Astrocyte (in vitro differentiated cells and primary cell): ENCODE results near the gene ZFAND4.

ENCODE experiments used
- CTCF ChIP-seq: IDR thresholded peaks from 2 replicates; pipeline ENCODE4 v1.5.1; 2011; ENCODE audit warnings: low read depth, mild to moderate bottlenecking, inconsistent platforms, low read length, moderate library complexity; ENCODE audit not compliant: insufficient read depth
- EZH2 ChIP-seq: IDR thresholded peaks from 2 replicates; pipeline ENCODE4 v1.6.1; 2012; ENCODE audit warnings: mild to moderate bottlenecking, low read length, inconsistent platforms; ENCODE audit not compliant: insufficient read depth

DNA sequence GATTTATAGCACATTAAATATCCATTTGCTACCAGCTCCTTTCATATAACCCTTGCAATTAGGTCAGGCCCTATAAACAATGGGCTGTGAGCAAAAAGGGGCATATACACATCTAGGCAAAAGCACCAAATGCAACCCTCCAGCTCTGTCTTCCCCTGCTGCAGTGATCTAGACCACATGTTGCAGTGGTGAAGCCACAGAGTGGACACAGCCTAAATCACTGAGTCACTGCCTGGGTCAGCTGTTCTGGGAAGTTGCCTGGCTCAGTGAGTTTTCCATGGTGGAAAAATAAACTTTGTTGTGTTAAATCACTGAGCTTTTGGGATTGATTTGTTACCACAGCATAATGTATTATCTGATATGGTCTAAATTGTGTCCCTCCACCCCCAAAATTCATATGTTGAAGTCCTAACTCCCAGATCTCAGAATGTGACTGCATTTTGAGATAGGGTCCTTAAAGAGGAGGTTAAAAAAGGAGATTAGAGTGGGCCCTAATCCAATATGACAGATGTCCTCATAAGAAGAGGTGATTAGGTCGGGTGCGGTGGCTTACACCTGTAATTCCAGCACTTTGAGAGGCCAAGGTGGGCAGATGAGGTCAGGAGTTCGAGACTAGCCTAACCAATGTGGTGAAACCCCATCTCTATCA, 70.4 kb downstream of the ZFAND4 start:
- TF ChIP-seq CTCF (no peak), EZH2 (no peak)
